GM21723 (cell line): ENCODE data around the gene DBF4B.

Source experiments
- ATAC-seq: cut with Tn5 transposase; IDR thresholded peaks from one replicate; pipeline ENCODE4 v1.9.1; 2021; ENCODE audit warnings: mild to moderate bottlenecking, moderate library complexity; ENCODE audit not compliant: unreplicated experiment

DBF4B gene

DNA sequence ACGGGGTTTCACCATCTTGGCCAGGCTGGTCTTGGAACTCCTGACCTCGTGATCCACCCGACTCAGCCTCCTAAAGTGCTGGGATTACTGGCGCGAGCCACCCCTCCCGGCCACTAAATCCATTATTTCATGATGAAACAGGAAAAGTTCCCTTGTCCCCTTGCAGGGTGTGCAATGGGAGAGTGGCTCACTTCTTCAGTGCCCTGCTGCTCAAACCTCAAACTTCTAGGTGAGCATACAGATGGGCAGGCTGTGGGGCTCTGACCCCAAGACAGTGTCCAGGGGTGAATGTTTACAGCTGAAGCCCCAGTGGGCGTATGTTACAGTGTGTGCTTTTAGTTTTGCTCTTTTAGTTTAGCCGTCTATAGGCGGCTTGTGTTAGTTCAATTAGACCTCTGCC lies 87.0 kb downstream of the DBF4B start:
- no peak for ATAC-seq

GRCh38 chr17:44795928-44796327 lies 87.5 kb downstream of the DBF4B start:
- no peak for ATAC-seq

DNA sequence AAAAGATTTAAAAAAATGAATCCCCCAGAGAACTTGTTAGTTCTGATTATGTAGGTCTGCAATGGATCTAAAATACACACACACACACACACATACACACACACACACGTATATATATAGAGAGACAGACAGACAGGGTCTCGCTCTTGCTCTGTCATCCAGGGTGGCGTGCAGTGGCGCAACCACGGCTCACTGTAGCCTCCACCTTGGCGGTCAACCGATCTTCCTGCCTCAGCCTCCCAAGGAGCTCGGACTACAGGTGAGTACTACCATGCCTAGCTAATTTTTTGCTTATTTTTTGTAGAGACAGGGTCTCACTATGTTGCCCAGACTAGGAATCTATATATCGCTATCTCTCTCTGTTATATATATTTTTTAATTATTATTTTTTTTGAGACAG lies 88.3 kb downstream of the DBF4B start:
- ATAC-seq, result no peak

DNA sequence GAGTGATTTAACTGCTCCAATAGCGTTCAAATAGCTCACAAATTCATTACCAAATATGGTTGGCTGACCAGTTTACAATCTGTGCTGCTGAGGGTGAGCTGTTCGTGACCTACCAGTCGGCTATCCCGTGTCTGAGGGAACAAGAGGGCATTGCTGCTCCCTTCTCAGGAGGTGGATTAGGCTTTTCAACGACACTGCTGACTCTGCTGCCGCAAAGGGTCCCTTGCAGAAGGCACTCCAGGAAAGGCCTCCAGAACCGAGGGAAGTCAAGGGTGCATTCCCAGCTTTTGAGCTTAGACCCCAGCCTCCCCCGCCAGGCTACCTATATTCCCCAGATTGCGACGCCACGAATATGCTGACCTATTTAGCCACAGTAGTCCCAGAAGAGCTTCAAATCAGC lies 89.3 kb downstream of the DBF4B start:
- ATAC-seq, result no peak

- ATAC-seq, result no peak
These were observed 89.9 kb downstream of the DBF4B start for GRCh38 chr17:44798356-44798755.
